DND-41 (cell line): ENCODE data around the gene ADAM10.

Experiments used
- ATAC-seq: fragments of 200-7000 bp; cut with Tn5 transposase; 3 replicates; pipeline ENCODE4 v1.9.1; 2021; ENCODE audit warnings: low read depth; ENCODE audit not compliant: insufficient read depth
- DNase-seq: peaks from one replicate; pipeline ENCODE4 v3.0.0-alpha.2; 2020
- H2AFZ ChIP-seq: 2 replicates; pipeline ENCODE4 v1.6.0; 2012; ENCODE audit warnings: low read depth, low read length
- H3K27ac ChIP-seq: 2 replicates; pipeline ENCODE4 v1.5.1; 2012; ENCODE audit warnings: low read length, inconsistent platforms
- H3K27me3 ChIP-seq: fragments of 200-600 bp; sonication (generic); 2 replicates; pipeline ENCODE4 v1.6.0; 2012; ENCODE audit warnings: low read length, mild to moderate bottlenecking, inconsistent platforms; ENCODE audit not compliant: insufficient read depth, poor library complexity
- H3K36me3 ChIP-seq: 2 replicates; pipeline ENCODE4 v1.5.1; 2012; ENCODE audit warnings: low read length, inconsistent platforms; ENCODE audit not compliant: insufficient read depth
- H3K4me1 ChIP-seq: 2 replicates; pipeline ENCODE4 v1.5.1; 2012; ENCODE audit warnings: mild to moderate bottlenecking, low read length; ENCODE audit not compliant: insufficient read depth
- H3K4me2 ChIP-seq: 2 replicates; pipeline ENCODE4 v1.6.0; 2012; ENCODE audit warnings: mild to moderate bottlenecking, moderate library complexity, low read length, inconsistent platforms; ENCODE audit not compliant: insufficient read depth
- H3K4me3 ChIP-seq, 2 experiments: fragments of 200-600 bp in 1 of 2; shearing (Covaris generic) in 1 of 2; 2 replicates each; pipeline ENCODE4 v1.5.1; 2012 to 2016; ENCODE audit warnings: inconsistent platforms in 2 of 2, low read length in 2 of 2, mild to moderate bottlenecking in 2 of 2, low read depth in 1 of 2, moderate library complexity in 1 of 2
- H3K79me2 ChIP-seq: 2 replicates; pipeline ENCODE4 v1.6.0; 2012; ENCODE audit warnings: low read length, inconsistent platforms; ENCODE audit not compliant: insufficient read depth
- H3K9ac ChIP-seq: 2 replicates; pipeline ENCODE4 v1.6.0; 2012; ENCODE audit warnings: low read depth, mild to moderate bottlenecking, inconsistent platforms, low read length, moderate library complexity
- H3K9me3 ChIP-seq: 2 replicates; pipeline ENCODE4 v1.5.1; 2012; ENCODE audit warnings: low read length, moderate library complexity, mild to moderate bottlenecking, inconsistent platforms; ENCODE audit not compliant: insufficient read depth, severe bottlenecking
- H4K20me1 ChIP-seq: 2 replicates; pipeline ENCODE4 v1.6.0; 2012; ENCODE audit warnings: low read length; ENCODE audit not compliant: insufficient read depth
- CTCF ChIP-seq: IDR thresholded peaks from 2 replicates; pipeline ENCODE4 v1.5.1; 2012; ENCODE audit warnings: borderline replicate concordance, low read length, moderate library complexity, mild to moderate bottlenecking; ENCODE audit not compliant: poor library complexity, severe bottlenecking; ENCODE audit errors: extremely low read depth
- EZH2 ChIP-seq: IDR thresholded peaks from 3 replicates; pipeline ENCODE4 v1.6.1; 2012; ENCODE audit warnings: borderline replicate concordance, low read depth, mild to moderate bottlenecking, moderate library complexity, low read length, inconsistent platforms; ENCODE audit not compliant: severe bottlenecking

Gene ADAM10

GRCh38 chr15:58734859-58735258 lies 14.6 kb downstream of the ADAM10 start:
- no peak overlapping the region for H3K9ac ChIP-seq
- no peaks in the 10 kb centered on the region for H3K36me3 ChIP-seq
- H2AFZ ChIP-seq = no peak overlapping the region
- DNase-seq (no peak), ATAC-seq (no peak)
- H4K20me1 ChIP-seq = peaks cover 56% of the 10 kb centered on the region
- TF ChIP-seq CTCF = no peak
- no peak for TF ChIP-seq EZH2
- no peaks in the 10 kb centered on the region for H3K9me3 ChIP-seq
- H3K4me1 ChIP-seq = peaks cover 3% of the 10 kb centered on the region; the same call in 1 of the 2 replicates
- no peak overlapping the region for H3K4me2 ChIP-seq
- H3K79me2 ChIP-seq = peaks cover 97% of the 10 kb centered on the region
- H3K27ac ChIP-seq = no peak overlapping the region
- H3K27me3 ChIP-seq = no peaks in the 10 kb centered on the region
- no peak overlapping the region for H3K4me3 ChIP-seq

GRCh38 chr15:58732625-58733363 lies 16.7 kb downstream of the ADAM10 start:
- Histone ChIP-seq H3K36me3 (peaks cover 4% of the 10 kb centered on the region; the same call in 1 of the 2 replicates), H3K9ac (no peak overlapping the region), H3K27me3 (no peaks in the 10 kb centered on the region), H3K4me1 (no peaks in the 10 kb centered on the region), H3K9me3 (no peaks in the 10 kb centered on the region), H4K20me1 (peaks cover 53% of the 10 kb centered on the region), H2AFZ (no peak overlapping the region), H3K4me3 (no peak overlapping the region), H3K27ac (no peak overlapping the region), H3K79me2 (peaks cover 99% of the 10 kb centered on the region), H3K4me2 (no peak overlapping the region)
- ATAC-seq = no peak
- TF ChIP-seq EZH2 (no peak), CTCF (no peak)
- no peak for DNase-seq

- no peaks in the 10 kb centered on the region for H3K4me1 ChIP-seq
- TF ChIP-seq CTCF (no peak), EZH2 (no peak)
- H3K36me3 ChIP-seq = peaks cover 4% of the 10 kb centered on the region; the same call in 1 of the 2 replicates
- no peak overlapping the region for H3K9ac ChIP-seq
- H3K9me3 ChIP-seq = no peaks in the 10 kb centered on the region
- no peaks in the 10 kb centered on the region for H3K27me3 ChIP-seq
- H2AFZ ChIP-seq = no peak overlapping the region
- H3K79me2 ChIP-seq = peaks cover 99% of the 10 kb centered on the region
- no peak overlapping the region for H3K4me3 ChIP-seq
- H3K27ac ChIP-seq = no peak overlapping the region
- no peak overlapping the region for H3K4me2 ChIP-seq
- H4K20me1 ChIP-seq = peaks cover 50% of the 10 kb centered on the region
- no peak for DNase-seq
- ATAC-seq = no peak
Measured at GRCh38 chr15:58731756-58732535, 17.6 kb downstream of the ADAM10 start.
